A549 (cell line): ENCODE data around the gene LLGL2.
A peak's percentile ranks its signal among the peaks of the same experiment; 100 is the strongest.

Experiments
- KDM1A ChIP-seq: fragments of 200-600 bp; sonication (generic); IDR thresholded peaks from 2 replicates; pipeline ENCODE4 v1.6.1; 2016; ENCODE audit warnings: low read depth, mild to moderate bottlenecking
- MAFK ChIP-seq: fragments of 450-650 bp; IDR thresholded peaks from 2 replicates; pipeline ENCODE4 v1.6.1; 2014; ENCODE audit not compliant: partially characterized antibody
- NFE2L2 ChIP-seq: fragments of 150-350 bp; conservative IDR thresholded peaks from 2 replicates; pipeline ENCODE4 v1.6.1; 2014; ENCODE audit warnings: low read length
- POLR2A ChIP-seq: IDR thresholded peaks from 2 replicates; pipeline ENCODE4 v1.6.1; 2012; ENCODE audit warnings: mild to moderate bottlenecking, low read length
- RFX5 ChIP-seq: fragments of 450-650 bp; IDR thresholded peaks from 2 replicates; pipeline ENCODE4 v1.7.1; 2014; ENCODE audit warnings: antibody characterized with exemption, mild to moderate bottlenecking, moderate library complexity
- ZFP36 ChIP-seq: fragments of 450-650 bp; IDR thresholded peaks from 2 replicates; pipeline ENCODE4 v1.6.1; 2014; ENCODE audit warnings: borderline replicate concordance; ENCODE audit not compliant: partially characterized antibody
- TF ChIP-seq, protein P1 (sequence below): fragments of >200 bp; sonication (Bioruptor Twin); formaldehyde crosslinking; IDR thresholded peaks from 3 replicates; pipeline ENCODE4 v1.5.1; 2016
- TF ChIP-seq, protein P2 (sequence below): IDR thresholded peaks from 2 replicates; pipeline ENCODE4 v1.6.1; 2012; ENCODE audit warnings: low read depth, borderline replicate concordance
- TF ChIP-seq, protein P3 (sequence below): fragments of 200-600 bp; sonication (generic); IDR thresholded peaks from 2 replicates; pipeline ENCODE4 v1.6.1; 2016; ENCODE audit warnings: antibody characterized with exemption, mild to moderate bottlenecking, moderate library complexity

DNA sequence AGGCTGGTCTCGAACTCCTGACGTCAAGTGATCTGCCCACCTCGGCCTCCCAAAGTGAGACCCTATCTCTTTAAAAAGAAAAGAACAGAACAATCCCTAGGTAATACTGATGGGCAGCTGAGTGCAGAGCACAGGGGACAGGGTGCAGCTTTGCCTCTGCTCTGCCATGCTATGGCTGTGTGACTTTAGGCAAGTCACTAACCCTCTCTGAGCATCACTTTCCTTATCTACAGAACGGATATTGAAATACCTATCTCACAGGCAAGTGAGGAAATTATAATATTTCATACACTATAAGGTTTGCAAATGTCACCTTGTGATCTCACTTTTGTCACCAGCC lies 14.3 kb upstream of the LLGL2 start:
- TF ChIP-seq, protein P1, sequence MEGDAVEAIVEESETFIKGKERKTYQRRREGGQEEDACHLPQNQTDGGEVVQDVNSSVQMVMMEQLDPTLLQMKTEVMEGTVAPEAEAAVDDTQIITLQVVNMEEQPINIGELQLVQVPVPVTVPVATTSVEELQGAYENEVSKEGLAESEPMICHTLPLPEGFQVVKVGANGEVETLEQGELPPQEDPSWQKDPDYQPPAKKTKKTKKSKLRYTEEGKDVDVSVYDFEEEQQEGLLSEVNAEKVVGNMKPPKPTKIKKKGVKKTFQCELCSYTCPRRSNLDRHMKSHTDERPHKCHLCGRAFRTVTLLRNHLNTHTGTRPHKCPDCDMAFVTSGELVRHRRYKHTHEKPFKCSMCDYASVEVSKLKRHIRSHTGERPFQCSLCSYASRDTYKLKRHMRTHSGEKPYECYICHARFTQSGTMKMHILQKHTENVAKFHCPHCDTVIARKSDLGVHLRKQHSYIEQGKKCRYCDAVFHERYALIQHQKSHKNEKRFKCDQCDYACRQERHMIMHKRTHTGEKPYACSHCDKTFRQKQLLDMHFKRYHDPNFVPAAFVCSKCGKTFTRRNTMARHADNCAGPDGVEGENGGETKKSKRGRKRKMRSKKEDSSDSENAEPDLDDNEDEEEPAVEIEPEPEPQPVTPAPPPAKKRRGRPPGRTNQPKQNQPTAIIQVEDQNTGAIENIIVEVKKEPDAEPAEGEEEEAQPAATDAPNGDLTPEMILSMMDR, result no peak
- TF ChIP-seq KDM1A, result peak; percentile 91
- TF ChIP-seq NFE2L2, result no peak
- TF ChIP-seq ZFP36, result peak; percentile 86
- TF ChIP-seq, protein P2, sequence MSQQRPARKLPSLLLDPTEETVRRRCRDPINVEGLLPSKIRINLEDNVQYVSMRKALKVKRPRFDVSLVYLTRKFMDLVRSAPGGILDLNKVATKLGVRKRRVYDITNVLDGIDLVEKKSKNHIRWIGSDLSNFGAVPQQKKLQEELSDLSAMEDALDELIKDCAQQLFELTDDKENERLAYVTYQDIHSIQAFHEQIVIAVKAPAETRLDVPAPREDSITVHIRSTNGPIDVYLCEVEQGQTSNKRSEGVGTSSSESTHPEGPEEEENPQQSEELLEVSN, result no peak
- no peak for TF ChIP-seq RFX5
- TF ChIP-seq, protein P3, sequence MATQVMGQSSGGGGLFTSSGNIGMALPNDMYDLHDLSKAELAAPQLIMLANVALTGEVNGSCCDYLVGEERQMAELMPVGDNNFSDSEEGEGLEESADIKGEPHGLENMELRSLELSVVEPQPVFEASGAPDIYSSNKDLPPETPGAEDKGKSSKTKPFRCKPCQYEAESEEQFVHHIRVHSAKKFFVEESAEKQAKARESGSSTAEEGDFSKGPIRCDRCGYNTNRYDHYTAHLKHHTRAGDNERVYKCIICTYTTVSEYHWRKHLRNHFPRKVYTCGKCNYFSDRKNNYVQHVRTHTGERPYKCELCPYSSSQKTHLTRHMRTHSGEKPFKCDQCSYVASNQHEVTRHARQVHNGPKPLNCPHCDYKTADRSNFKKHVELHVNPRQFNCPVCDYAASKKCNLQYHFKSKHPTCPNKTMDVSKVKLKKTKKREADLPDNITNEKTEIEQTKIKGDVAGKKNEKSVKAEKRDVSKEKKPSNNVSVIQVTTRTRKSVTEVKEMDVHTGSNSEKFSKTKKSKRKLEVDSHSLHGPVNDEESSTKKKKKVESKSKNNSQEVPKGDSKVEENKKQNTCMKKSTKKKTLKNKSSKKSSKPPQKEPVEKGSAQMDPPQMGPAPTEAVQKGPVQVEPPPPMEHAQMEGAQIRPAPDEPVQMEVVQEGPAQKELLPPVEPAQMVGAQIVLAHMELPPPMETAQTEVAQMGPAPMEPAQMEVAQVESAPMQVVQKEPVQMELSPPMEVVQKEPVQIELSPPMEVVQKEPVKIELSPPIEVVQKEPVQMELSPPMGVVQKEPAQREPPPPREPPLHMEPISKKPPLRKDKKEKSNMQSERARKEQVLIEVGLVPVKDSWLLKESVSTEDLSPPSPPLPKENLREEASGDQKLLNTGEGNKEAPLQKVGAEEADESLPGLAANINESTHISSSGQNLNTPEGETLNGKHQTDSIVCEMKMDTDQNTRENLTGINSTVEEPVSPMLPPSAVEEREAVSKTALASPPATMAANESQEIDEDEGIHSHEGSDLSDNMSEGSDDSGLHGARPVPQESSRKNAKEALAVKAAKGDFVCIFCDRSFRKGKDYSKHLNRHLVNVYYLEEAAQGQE, result no peak
- TF ChIP-seq MAFK, result no peak
- no peak for TF ChIP-seq POLR2A
